Measurements from ENCODE around the gene ASB3.

DNA sequence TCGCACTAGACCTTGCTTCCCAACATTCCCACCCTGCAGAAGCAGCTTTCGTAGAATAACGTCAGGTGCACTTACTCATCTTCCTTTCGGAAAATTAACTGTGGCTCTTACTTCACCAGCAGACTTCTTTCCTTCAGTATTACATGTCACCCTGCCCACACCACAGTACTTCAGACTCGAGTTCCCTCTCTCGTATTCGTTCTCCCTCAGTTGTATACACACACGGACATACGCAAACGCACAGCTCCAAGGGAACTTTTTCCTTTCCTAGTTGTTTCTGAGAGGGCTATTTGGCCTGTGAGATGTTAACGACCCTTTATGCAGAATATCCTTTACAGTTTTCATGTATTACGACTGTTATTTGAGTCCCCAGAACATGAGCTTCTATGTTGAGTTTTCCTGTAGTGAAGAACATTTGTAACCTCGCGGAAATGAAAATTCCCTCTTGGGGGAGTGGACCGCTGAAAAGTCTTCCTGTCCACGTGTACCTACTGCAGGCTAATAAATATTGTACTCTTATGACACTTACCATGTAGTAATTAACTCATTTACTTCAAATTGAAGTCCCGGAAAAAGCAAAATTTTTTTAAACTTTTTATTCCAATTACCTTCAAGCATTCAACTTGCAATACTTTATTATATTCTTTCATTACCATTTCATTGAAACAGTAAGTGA, 999 bp upstream of the ASB3 start:
- TF ChIP-seq, protein P1, sequence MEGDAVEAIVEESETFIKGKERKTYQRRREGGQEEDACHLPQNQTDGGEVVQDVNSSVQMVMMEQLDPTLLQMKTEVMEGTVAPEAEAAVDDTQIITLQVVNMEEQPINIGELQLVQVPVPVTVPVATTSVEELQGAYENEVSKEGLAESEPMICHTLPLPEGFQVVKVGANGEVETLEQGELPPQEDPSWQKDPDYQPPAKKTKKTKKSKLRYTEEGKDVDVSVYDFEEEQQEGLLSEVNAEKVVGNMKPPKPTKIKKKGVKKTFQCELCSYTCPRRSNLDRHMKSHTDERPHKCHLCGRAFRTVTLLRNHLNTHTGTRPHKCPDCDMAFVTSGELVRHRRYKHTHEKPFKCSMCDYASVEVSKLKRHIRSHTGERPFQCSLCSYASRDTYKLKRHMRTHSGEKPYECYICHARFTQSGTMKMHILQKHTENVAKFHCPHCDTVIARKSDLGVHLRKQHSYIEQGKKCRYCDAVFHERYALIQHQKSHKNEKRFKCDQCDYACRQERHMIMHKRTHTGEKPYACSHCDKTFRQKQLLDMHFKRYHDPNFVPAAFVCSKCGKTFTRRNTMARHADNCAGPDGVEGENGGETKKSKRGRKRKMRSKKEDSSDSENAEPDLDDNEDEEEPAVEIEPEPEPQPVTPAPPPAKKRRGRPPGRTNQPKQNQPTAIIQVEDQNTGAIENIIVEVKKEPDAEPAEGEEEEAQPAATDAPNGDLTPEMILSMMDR (IDR thresholded peaks at IDR 0.05) = no peak
- TF ChIP-seq POLR2A (IDR thresholded peaks at IDR 0.05) = no peak
- no peak for TF ChIP-seq POLR2AphosphoS5 (IDR thresholded peaks at IDR 0.05)

Data from stomach (tissue), 4 donors.